Epithelial cell of prostate (primary cell): ENCODE results near the gene LAMB1.
"Not testable (repeated sequence)": the region's sequence is repeated elsewhere in the genome, so short reads cannot be mapped to it uniquely, and the experiment has no call there.

Source experiments
- DNase-seq: peaks from one replicate; pipeline ENCODE4 v3.0.0-alpha.2; 2011; ENCODE audit warnings: low read depth, low spot score
- H3K27ac ChIP-seq: fragments of 450-650 bp; 2 replicates; pipeline ENCODE4 v1.5.1; 2017; ENCODE audit warnings: mild to moderate bottlenecking

Gene LAMB1

GRCh38 chr7:108002726-108003598 is at the start of gene LAMB1:
TSS of gene LAMB1 (minus strand) at chr7:108003161. CDS start at chr7:108002885, 276 bp downstream.
- DNase-seq = no peak
- peak within 1 kb of the TSS; percentile 90 for H3K27ac ChIP-seq

GRCh38 chr7:108051454-108051853 is 48.5 kb upstream of the LAMB1 start:
- no peak for DNase-seq
- no peak overlapping the region for H3K27ac ChIP-seq

- no peak for DNase-seq
- H3K27ac ChIP-seq = no peak overlapping the region
These were observed 47.0 kb upstream of the LAMB1 start for GRCh38 chr7:108049962-108050361.

- DNase-seq = no peak
These were observed 45.5 kb upstream of the LAMB1 start for GRCh38 chr7:108048422-108048821.

GRCh38 chr7:108046952-108047506 is 44.1 kb upstream of the LAMB1 start:
- peak; percentile 48 for DNase-seq
- H3K27ac ChIP-seq = no peak overlapping the region

More at GRCh38 chr7:108048422-108048821, 45.5 kb upstream of the LAMB1 start:
- no peak overlapping the region for H3K27ac ChIP-seq

GRCh38 chr7:108045669-108046068 is 42.7 kb upstream of the LAMB1 start:
- no peak overlapping the region for H3K27ac ChIP-seq
- DNase-seq = no peak

GRCh38 chr7:108045154-108045553 is 42.2 kb upstream of the LAMB1 start:
- H3K27ac ChIP-seq = no peak overlapping the region
- DNase-seq = no peak

GRCh38 chr7:108044345-108044744 is 41.4 kb upstream of the LAMB1 start:
- H3K27ac ChIP-seq = no peak overlapping the region
- DNase-seq = no peak

GRCh38 chr7:108038986-108039385 is 36.0 kb upstream of the LAMB1 start:
- DNase-seq = no peak
- no peak overlapping the region for H3K27ac ChIP-seq

GRCh38 chr7:108037741-108038140 is 34.8 kb upstream of the LAMB1 start:
- no peak overlapping the region for H3K27ac ChIP-seq
- DNase-seq = no peak

GRCh38 chr7:108037140-108037539 is 34.2 kb upstream of the LAMB1 start:
- no peak for DNase-seq
- H3K27ac ChIP-seq = no peak overlapping the region

- no peak for DNase-seq
- no peak overlapping the region for H3K27ac ChIP-seq
These were observed 31.6 kb upstream of the LAMB1 start for GRCh38 chr7:108034586-108034985.

GRCh38 chr7:108033776-108034497 is 31.0 kb upstream of the LAMB1 start:
- no peak overlapping the region for H3K27ac ChIP-seq
- DNase-seq = no peak

- DNase-seq, H3K27ac ChIP-seq: not testable (repeated sequence)
These were observed 30.3 kb upstream of the LAMB1 start for GRCh38 chr7:108033309-108033708.

GRCh38 chr7:108030516-108030915 is 27.6 kb upstream of the LAMB1 start:
- no peak for DNase-seq
- H3K27ac ChIP-seq = no peak overlapping the region

GRCh38 chr7:108029034-108029433 is 26.1 kb upstream of the LAMB1 start:
- no peak for DNase-seq
- no peak overlapping the region for H3K27ac ChIP-seq

- no peak for DNase-seq
- H3K27ac ChIP-seq = no peak overlapping the region
These were observed 25.1 kb upstream of the LAMB1 start for GRCh38 chr7:108028111-108028510.

- no peak overlapping the region for H3K27ac ChIP-seq
- DNase-seq = no peak
These were observed 24.3 kb upstream of the LAMB1 start for GRCh38 chr7:108027239-108027638.

GRCh38 chr7:108026647-108027046 is 23.7 kb upstream of the LAMB1 start:
- no peak for DNase-seq
- H3K27ac ChIP-seq = no peak overlapping the region

GRCh38 chr7:108026116-108026515 is 23.2 kb upstream of the LAMB1 start:
- no peak for DNase-seq
- no peak overlapping the region for H3K27ac ChIP-seq

- no peak overlapping the region for H3K27ac ChIP-seq
- DNase-seq = no peak
These were observed 21.6 kb upstream of the LAMB1 start for GRCh38 chr7:108024538-108024937.
